GM10266 (cell line): ENCODE measurements around the gene TSHZ2.

ENCODE experiments used
- DNase-seq: peaks from one replicate; pipeline ENCODE4 v3.0.0; 2012; ENCODE audit errors: extremely low spot score
- CTCF ChIP-seq: IDR thresholded peaks from 2 replicates; pipeline ENCODE4 v1.5.1; 2012; ENCODE audit warnings: mild to moderate bottlenecking, low read depth; ENCODE audit not compliant: control insufficient read depth, insufficient read depth; ENCODE audit errors: missing control alignments

Gene TSHZ2

GRCh38 chr20:53384392-53384791, 412.2 kb downstream of the TSHZ2 start:
- no peak for TF ChIP-seq CTCF
- DNase-seq = no peak

GRCh38 chr20:53385941-53386767, 414.0 kb downstream of the TSHZ2 start:
- no peak for DNase-seq
- TF ChIP-seq CTCF = no peak

- TF ChIP-seq CTCF = no peak
- DNase-seq = no peak
Observed at GRCh38 chr20:53387983-53388675, 416.0 kb downstream of the TSHZ2 start.

- no peak for TF ChIP-seq CTCF
- no peak for DNase-seq
Observed at GRCh38 chr20:53389516-53390300, 417.6 kb downstream of the TSHZ2 start.

GRCh38 chr20:53390770-53391169, 418.6 kb downstream of the TSHZ2 start:
- TF ChIP-seq CTCF = no peak
- no peak for DNase-seq

- no peak for TF ChIP-seq CTCF
- no peak for DNase-seq
Observed at GRCh38 chr20:53394433-53394832, 422.3 kb downstream of the TSHZ2 start.
